ENCODE measurements around the gene PRKCA. TPM values are rescaled to one million over a fixed set of nuclear protein-coding genes. Genes with fewer than 3 reads are reported as not detected.

The PRKCA gene
- total and polyA plus RNA-seq, 10 of the 15 experiments (the other 5 are each of a cell fraction or from before 2014, with no cell fraction given) = 0.11 to 14.6 (median 0.72) TPM

- ChIA-PET CTCF (interaction anchor here (0.7 to 1.4 kb wide), 4 partner anchors 17 to 86 kb away, joined by 3 to 4 read pairs (median 3); no protein-coding TSS in a partner anchor), RAD21 (ENCODE audit: unreplicated experiment) (interaction anchor here (1.5 to 1.8 kb wide), 3 partner anchors 35 to 415 kb away, joined by 4 to 7 read pairs (median 4); no protein-coding TSS in a partner anchor), SMC1A (ENCODE audit: uncharacterized antibody, unreplicated experiment) (interaction anchor here (0.8 to 3.7 kb wide), 6 partner anchors 19 to 104 kb away, joined by 3 to 25 read pairs (median 4); no protein-coding TSS in a partner anchor), POLR2A (interaction anchor here (1.2 to 1.6 kb wide), 2 partner anchors 35 to 38 kb away, joined by 3 to 4 read pairs; no protein-coding TSS in a partner anchor)
- TF ChIP-seq IKZF2 (IDR thresholded peaks at IDR 0.05) (peak in 1 of 2 experiments; percentile 9; a peak in 1 of 4 replicates), SPI1 (IDR thresholded peaks at IDR 0.05; ENCODE audit: borderline replicate concordance, insufficient read depth, low read depth, low read length) (peak; percentile 38; the same call in 1 of the 2 replicates), TARDBP (IDR thresholded peaks at IDR 0.05; ENCODE audit: borderline replicate concordance) (no peak)
- ATAC-seq (no peak), FAIRE-seq (no peak), DNase-seq (ENCODE audit: low read depth, low spot score) (no peak)
- Histone ChIP-seq H3K27me3 (replicated peaks in 1 of 2; ENCODE audit: control insufficient read depth in 2 of 2, insufficient read depth in 2 of 2, low read length in 1 of 2) (0 out of 4 replicates have a peak, but pooled peaks cover 0 to 2% of the 10 kb centered on the region in 2 experiments), H3K9ac (ENCODE audit: control insufficient read depth, insufficient read depth, low read length) (no peak overlapping the region), H3K4me1 (ENCODE audit: control insufficient read depth, insufficient read depth, low read length) (no peaks in the 10 kb centered on the region; the same call in 1 of the 2 replicates), H3K27ac (ENCODE audit: control insufficient read depth, insufficient read depth) (no peak overlapping the region), H3K4me3 (no peak overlapping the region), H4K20me1 (ENCODE audit: control insufficient read depth, insufficient read depth) (no peaks in the 10 kb centered on the region), H2AFZ (ENCODE audit: control insufficient read depth, low read depth, low read length) (no peak overlapping the region), H3K36me3 (ENCODE audit: control insufficient read depth in 2 of 2, insufficient read depth in 2 of 2, low read length in 1 of 2) (no peaks in the 10 kb centered on the region), H3K79me2 (ENCODE audit: control insufficient read depth, insufficient read depth, low read length) (no peaks in the 10 kb centered on the region), H3K4me2 (ENCODE audit: control insufficient read depth, insufficient read depth) (no peak overlapping the region), H3K9me3 (replicated peaks; ENCODE audit: control insufficient read depth, insufficient read depth, low read length) (no peaks in the 10 kb centered on the region; the same call in 2 of the 3 replicates)
- WGBS (ENCODE audit: insufficient coverage, insufficient replicate concordance, low lambda C conversion rate, missing lambda C conversion rate) = 21% methylated on average over 3 of the region's 3 CpGs
- BruUV-seq (replicated peaks) = no TSS peak
- intact Hi-C loops (cut with micrococcal nuclease; ENCODE audit: unreplicated experiment) = loop anchor here (5.0 kb wide), 2 partner anchors 103 to 368 kb away; partner anchors contain the start of gene PRKCA
- in situ Hi-C loops (cut with MboI) = loop anchor here (5.0 kb wide), 1 partner anchor 413 kb away; no protein-coding TSS in a partner anchor
Observed at GRCh38 chr17:66670206-66670605, 367.8 kb downstream of the PRKCA start.

GRCh38 chr17:66671156-66671555 is 368.7 kb downstream of the PRKCA start:
- TF ChIP-seq RUNX3 (IDR thresholded peaks at IDR 0.05; ENCODE audit: low read length) (no peak), RAD51 (IDR thresholded peaks at IDR 0.05) (no peak), SREBF1 (IDR thresholded peaks at IDR 0.05; ENCODE audit: low read length) (no peak)
- ATAC-seq = no peak
- Histone ChIP-seq H3K36me3 (ENCODE audit: control insufficient read depth in 2 of 2, insufficient read depth in 2 of 2, low read length in 1 of 2) (no peaks in the 10 kb centered on the region), H3K9me3 (replicated peaks; ENCODE audit: control insufficient read depth, insufficient read depth, low read length) (no peaks in the 10 kb centered on the region; the same call in 2 of the 3 replicates), H3K27ac (ENCODE audit: control insufficient read depth, insufficient read depth) (no peak overlapping the region), H4K20me1 (ENCODE audit: control insufficient read depth, insufficient read depth) (no peaks in the 10 kb centered on the region; the same call in 1 of the 2 replicates), H3K4me1 (ENCODE audit: control insufficient read depth, insufficient read depth, low read length) (no peaks in the 10 kb centered on the region; the same call in 1 of the 2 replicates), H3K4me3 (no peak overlapping the region), H3K4me2 (ENCODE audit: control insufficient read depth, insufficient read depth) (no peak overlapping the region), H2AFZ (ENCODE audit: control insufficient read depth, low read depth, low read length) (no peak overlapping the region), H3K9ac (ENCODE audit: control insufficient read depth, insufficient read depth, low read length) (no peak overlapping the region), H3K79me2 (ENCODE audit: control insufficient read depth, insufficient read depth, low read length) (no peaks in the 10 kb centered on the region), H3K27me3 (replicated peaks in 1 of 2; ENCODE audit: control insufficient read depth in 2 of 2, insufficient read depth in 2 of 2, low read length in 1 of 2) (no peaks in the 10 kb centered on the region)
- no peak for FAIRE-seq
- WGBS (ENCODE audit: insufficient coverage, insufficient replicate concordance, low lambda C conversion rate, missing lambda C conversion rate) = 59% methylated on average over 5 of the region's 6 CpGs
- intact Hi-C loops (cut with micrococcal nuclease; ENCODE audit: unreplicated experiment) (loop anchor here (5.0 kb wide), 2 partner anchors 104 to 369 kb away; partner anchors contain the start of gene PRKCA), in situ Hi-C loops (cut with MboI) (loop anchor here (5.0 kb wide), 1 partner anchor 414 kb away; no protein-coding TSS in a partner anchor)
- RAD21 ChIA-PET (ENCODE audit: unreplicated experiment) = interaction anchor here (0.6 to 1.4 kb wide), 2 partner anchors 35 to 43 kb away, joined by 3 read pairs; no protein-coding TSS in a partner anchor
- SMC1A ChIA-PET (ENCODE audit: uncharacterized antibody, unreplicated experiment) = interaction anchor here (1.1 to 2.1 kb wide), 6 partner anchors 15 to 416 kb away, joined by 3 to 8 read pairs (median 4); no protein-coding TSS in a partner anchor
- POLR2A ChIA-PET = interaction anchor here (0.6 kb wide), 1 partner anchor 41 kb away, joined by 3 read pairs; no protein-coding TSS in a partner anchor
- DNase-seq (ENCODE audit: low read depth, low spot score) = no peak
- CTCF ChIA-PET = interaction anchor here (2.2 kb wide), 1 partner anchor 105 kb away, joined by 7 read pairs; no protein-coding TSS in a partner anchor
- no TSS peak for BruUV-seq (replicated peaks)

Data from GM12878 (cell line).